IPS-18c (cell line): Measurements from ENCODE around the gene SERPINH1.

Experiments
- H3K4me3 ChIP-seq: 2 replicates; pipeline ENCODE4 v1.7.0; 2013; ENCODE audit warnings: low read depth, mild to moderate bottlenecking, low read length, moderate library complexity; ENCODE audit not compliant: insufficient read depth
- H3K9me3 ChIP-seq: one replicate; pipeline ENCODE4 v1.6.1; 2013; ENCODE audit warnings: mild to moderate bottlenecking, low read length, moderate library complexity; ENCODE audit not compliant: control insufficient read depth, insufficient read depth

SERPINH1 gene

GRCh38 chr11:75601494-75601893 is 39.4 kb downstream of the SERPINH1 start:
- H3K9me3 ChIP-seq = no peaks in the 10 kb centered on the region
- no peak overlapping the region for H3K4me3 ChIP-seq

DNA sequence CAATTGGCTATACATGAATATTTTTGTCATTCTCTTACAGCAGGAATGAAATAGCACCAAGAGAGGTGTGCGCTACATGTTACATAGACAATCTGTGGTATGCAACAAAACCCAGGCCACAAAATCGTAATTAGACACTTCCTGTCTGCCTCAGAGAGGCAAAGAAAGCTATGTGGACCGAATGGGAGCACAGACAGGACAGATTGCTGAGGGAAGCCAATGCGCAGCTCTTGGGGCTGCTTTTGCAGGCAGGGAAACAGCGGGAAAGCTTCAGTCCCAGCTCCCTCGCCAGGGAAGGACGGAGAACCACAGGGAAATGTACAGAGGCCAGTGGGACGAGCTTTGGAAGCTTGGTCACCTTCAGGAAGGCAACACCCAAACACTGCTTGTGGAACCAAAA is 40.9 kb downstream of the SERPINH1 start:
- Histone ChIP-seq H3K4me3 (no peak overlapping the region), H3K9me3 (no peaks in the 10 kb centered on the region)

DNA sequence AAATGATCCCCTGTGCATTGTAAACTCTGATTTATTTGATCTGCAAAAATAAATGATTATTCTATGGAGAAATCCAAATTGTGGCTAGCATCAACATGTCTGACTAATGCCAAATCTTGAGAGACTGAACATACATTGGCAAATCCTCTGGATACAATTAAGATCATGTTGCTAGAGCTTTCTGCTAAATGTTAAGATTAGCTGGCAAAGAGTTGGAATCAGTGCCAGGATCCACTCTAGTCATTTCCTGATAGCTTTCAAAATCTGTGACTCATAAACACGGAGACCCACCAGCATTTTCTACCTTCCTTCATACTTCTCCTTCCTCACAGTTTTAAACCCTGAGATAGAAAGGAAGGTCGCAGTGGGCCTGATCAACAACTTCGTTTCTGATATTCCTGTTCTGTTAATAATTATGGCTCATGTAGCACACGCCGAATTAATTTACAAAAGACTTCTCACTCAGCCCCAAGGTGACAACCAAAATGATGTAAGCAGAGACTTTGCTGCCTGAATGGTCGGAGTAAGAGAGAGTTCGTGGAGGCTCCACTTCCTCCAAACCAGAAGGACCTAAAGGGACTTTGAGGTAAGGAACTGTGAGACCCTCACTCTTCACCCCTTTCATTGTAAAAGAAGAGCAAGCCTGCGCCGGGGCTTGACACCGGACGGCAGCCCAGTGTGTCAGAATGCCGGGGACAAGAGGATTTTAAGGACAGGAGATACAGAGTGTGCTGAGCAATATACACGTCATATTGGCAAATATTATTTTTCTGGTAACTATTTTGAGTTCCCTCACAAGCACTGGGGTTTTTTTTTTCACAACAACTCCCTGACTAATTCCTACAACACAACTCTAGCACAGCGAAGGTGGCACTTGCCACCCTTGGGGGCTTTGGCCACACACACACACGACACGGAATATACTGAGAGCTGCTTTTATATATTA is 42.0 kb downstream of the SERPINH1 start:
- Histone ChIP-seq H3K9me3 (no peaks in the 10 kb centered on the region), H3K4me3 (no peak overlapping the region)

- H3K9me3 ChIP-seq = no peaks in the 10 kb centered on the region
- H3K4me3 ChIP-seq = no peak overlapping the region
These were observed 44.0 kb downstream of the SERPINH1 start for GRCh38 chr11:75606099-75606498.

DNA sequence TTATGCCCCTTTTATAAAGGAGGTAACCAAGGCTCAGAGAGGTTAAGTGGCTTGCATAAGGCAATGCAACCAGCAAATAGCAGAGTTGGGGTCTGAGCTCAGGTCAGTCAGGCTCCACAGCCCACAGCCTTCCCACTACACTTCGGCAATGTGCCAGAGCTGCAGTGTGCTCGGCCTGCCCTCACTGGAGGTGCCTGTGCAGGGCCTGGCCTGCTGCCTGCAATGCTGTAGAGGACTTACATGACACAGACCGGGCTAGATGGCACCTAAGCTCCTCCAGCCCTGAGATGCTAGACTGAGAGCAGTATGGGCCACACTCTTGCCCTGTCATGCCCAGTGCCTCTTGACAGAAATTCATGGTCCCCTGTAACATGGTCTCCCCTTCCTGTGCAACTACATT is 49.8 kb downstream of the SERPINH1 start:
- no peak overlapping the region for H3K4me3 ChIP-seq
- H3K9me3 ChIP-seq = no peaks in the 10 kb centered on the region

GRCh38 chr11:75615751-75616150 is 53.7 kb downstream of the SERPINH1 start:
- no peak overlapping the region for H3K4me3 ChIP-seq
- no peaks in the 10 kb centered on the region for H3K9me3 ChIP-seq

DNA sequence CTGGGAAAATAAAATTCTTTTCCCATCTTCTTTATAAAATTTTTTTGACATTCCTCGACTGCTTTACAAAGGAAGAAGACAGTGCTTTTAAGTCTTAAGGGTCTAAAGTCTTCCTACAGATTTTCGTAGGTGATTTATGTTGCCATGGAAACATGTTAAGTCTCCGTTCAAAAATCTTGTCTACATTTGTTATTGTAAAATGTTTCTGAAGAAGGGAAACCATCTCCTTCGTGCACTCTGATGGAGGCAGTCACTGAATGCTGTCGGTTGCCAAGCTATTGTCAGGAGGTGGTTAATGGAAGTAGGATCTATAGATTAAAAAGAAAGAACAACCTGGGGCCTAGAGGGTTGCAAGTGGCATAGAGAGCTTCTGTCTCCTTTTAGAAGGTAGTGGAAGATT is 54.2 kb downstream of the SERPINH1 start:
- H3K9me3 ChIP-seq = no peaks in the 10 kb centered on the region
- H3K4me3 ChIP-seq = no peak overlapping the region
